SK-N-SH (cell line): ENCODE results near the gene RPL13.

ENCODE experiments used
- JUND ChIP-seq: IDR thresholded peaks from 2 replicates; pipeline ENCODE4 v1.4.0; 2012
- MEF2A ChIP-seq: IDR thresholded peaks from 2 replicates; pipeline ENCODE4 v1.4.0; 2012; ENCODE audit warnings: low read depth, borderline replicate concordance
- POLR2AphosphoS5 ChIP-seq: IDR thresholded peaks from 2 replicates; pipeline ENCODE4 v1.6.1; 2012; ENCODE audit warnings: low read depth, low read length
- RAD21 ChIP-seq: IDR thresholded peaks from 2 replicates; pipeline ENCODE4 v1.6.1; 2012; ENCODE audit warnings: mild to moderate bottlenecking, low read length
- RFX5 ChIP-seq: IDR thresholded peaks from 2 replicates; pipeline ENCODE4 v1.6.1; 2012; ENCODE audit warnings: mild to moderate bottlenecking, improper control_type of control experiment, low read length
- SIN3A ChIP-seq: IDR thresholded peaks from 2 replicates; pipeline ENCODE4 v1.6.1; 2012; ENCODE audit warnings: low read depth, mild to moderate bottlenecking, low read length, moderate library complexity, borderline replicate concordance
- TAF1 ChIP-seq: IDR thresholded peaks from 2 replicates; pipeline ENCODE4 v1.6.1; 2012; ENCODE audit warnings: low read depth, mild to moderate bottlenecking, low read length, moderate library complexity, borderline replicate concordance
- TCF12 ChIP-seq: IDR thresholded peaks from 2 replicates; pipeline ENCODE4 v1.4.0; 2012
- USF2 ChIP-seq: fragments of 150-350 bp; IDR thresholded peaks from 2 replicates; pipeline ENCODE4 v1.6.1; 2017; ENCODE audit warnings: antibody characterized with exemption, low read length, low read depth, borderline replicate concordance
- YY1 ChIP-seq: IDR thresholded peaks from 2 replicates; pipeline ENCODE4 v1.4.0; 2012; ENCODE audit warnings: low read depth, mild to moderate bottlenecking
- TF ChIP-seq, protein P1 (sequence below): IDR thresholded peaks from 2 replicates; pipeline ENCODE4 v1.4.0; 2012; ENCODE audit warnings: low read depth, borderline replicate concordance
- TF ChIP-seq, protein P2 (sequence below): fragments of 200-600 bp; sonication (generic); IDR thresholded peaks from 2 replicates; pipeline ENCODE4 v1.6.1; 2017; ENCODE audit warnings: antibody characterized with exemption, mild to moderate bottlenecking, moderate library complexity
- TF ChIP-seq, protein P3 (sequence below): IDR thresholded peaks from 2 replicates; pipeline ENCODE4 v1.4.0; 2012; ENCODE audit warnings: low read depth

- TF ChIP-seq USF2, result no peak
- TF ChIP-seq, protein P1, sequence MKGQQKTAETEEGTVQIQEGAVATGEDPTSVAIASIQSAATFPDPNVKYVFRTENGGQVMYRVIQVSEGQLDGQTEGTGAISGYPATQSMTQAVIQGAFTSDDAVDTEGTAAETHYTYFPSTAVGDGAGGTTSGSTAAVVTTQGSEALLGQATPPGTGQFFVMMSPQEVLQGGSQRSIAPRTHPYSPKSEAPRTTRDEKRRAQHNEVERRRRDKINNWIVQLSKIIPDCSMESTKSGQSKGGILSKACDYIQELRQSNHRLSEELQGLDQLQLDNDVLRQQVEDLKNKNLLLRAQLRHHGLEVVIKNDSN, result no peak
- no peak for TF ChIP-seq JUND
- TF ChIP-seq, protein P2, sequence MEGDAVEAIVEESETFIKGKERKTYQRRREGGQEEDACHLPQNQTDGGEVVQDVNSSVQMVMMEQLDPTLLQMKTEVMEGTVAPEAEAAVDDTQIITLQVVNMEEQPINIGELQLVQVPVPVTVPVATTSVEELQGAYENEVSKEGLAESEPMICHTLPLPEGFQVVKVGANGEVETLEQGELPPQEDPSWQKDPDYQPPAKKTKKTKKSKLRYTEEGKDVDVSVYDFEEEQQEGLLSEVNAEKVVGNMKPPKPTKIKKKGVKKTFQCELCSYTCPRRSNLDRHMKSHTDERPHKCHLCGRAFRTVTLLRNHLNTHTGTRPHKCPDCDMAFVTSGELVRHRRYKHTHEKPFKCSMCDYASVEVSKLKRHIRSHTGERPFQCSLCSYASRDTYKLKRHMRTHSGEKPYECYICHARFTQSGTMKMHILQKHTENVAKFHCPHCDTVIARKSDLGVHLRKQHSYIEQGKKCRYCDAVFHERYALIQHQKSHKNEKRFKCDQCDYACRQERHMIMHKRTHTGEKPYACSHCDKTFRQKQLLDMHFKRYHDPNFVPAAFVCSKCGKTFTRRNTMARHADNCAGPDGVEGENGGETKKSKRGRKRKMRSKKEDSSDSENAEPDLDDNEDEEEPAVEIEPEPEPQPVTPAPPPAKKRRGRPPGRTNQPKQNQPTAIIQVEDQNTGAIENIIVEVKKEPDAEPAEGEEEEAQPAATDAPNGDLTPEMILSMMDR, result no peak
- TF ChIP-seq TCF12, result no peak
- TF ChIP-seq TAF1, result no peak
- TF ChIP-seq RAD21, result no peak
- TF ChIP-seq MEF2A, result no peak
- TF ChIP-seq, protein P3, sequence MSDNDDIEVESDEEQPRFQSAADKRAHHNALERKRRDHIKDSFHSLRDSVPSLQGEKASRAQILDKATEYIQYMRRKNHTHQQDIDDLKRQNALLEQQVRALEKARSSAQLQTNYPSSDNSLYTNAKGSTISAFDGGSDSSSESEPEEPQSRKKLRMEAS, result no peak
- TF ChIP-seq SIN3A, result no peak
- no peak for TF ChIP-seq POLR2AphosphoS5
- no peak for TF ChIP-seq YY1
- TF ChIP-seq RFX5, result no peak
These were observed 18.9 kb downstream of the RPL13 start for GRCh38 chr16:89579351-89579750.
